Liver (tissue), 9 donors: ENCODE results near the gene ETS1. TPM values are rescaled to one million over a fixed set of nuclear protein-coding genes. Genes with fewer than 3 reads are reported as not detected.

Experiments used
- DNase-seq: peaks from one replicate; pipeline ENCODE4 v3.0.0-alpha.2; 2017; ENCODE audit warnings: low spot score
- H3K27ac ChIP-seq, 2 donors: one replicate each; pipeline ENCODE4 v1.7.0; 2013; ENCODE audit warnings: inconsistent platforms in 2 of 2, low read length in 2 of 2, control low read depth in 1 of 2, low read depth in 1 of 2, mild to moderate bottlenecking in 1 of 2
- H3K27me3 ChIP-seq, 4 donors: one replicate each; pipeline versions ENCODE4 v1.6.1 to v1.7.0; 2013; ENCODE audit warnings: low read length in 3 of 4, inconsistent platforms in 1 of 4, mild to moderate bottlenecking in 1 of 4, moderate library complexity in 1 of 4; ENCODE audit not compliant: control insufficient read depth in 4 of 4, insufficient read depth in 4 of 4
- H3K36me3 ChIP-seq, 4 donors: one replicate each; pipeline versions ENCODE4 v1.6.1 to v1.7.0; 2013; ENCODE audit warnings: low read length in 3 of 4, mild to moderate bottlenecking in 3 of 4, low read depth in 1 of 4, moderate library complexity in 1 of 4; ENCODE audit not compliant: control insufficient read depth in 4 of 4, insufficient read depth in 3 of 4
- H3K4me1 ChIP-seq, 4 donors: one replicate each; pipeline versions ENCODE4 v1.6.1 to v1.7.0; 2013; ENCODE audit warnings: low read length in 3 of 4, mild to moderate bottlenecking in 3 of 4, moderate library complexity in 1 of 4; ENCODE audit not compliant: control insufficient read depth in 4 of 4, insufficient read depth in 4 of 4
- H3K4me3 ChIP-seq, 3 donors: one replicate each; pipeline versions ENCODE4 v1.6.1 to v1.7.0; 2013; ENCODE audit warnings: low read length in 3 of 3, control low read depth in 1 of 3, low read depth in 1 of 3, mild to moderate bottlenecking in 1 of 3
- H3K9ac ChIP-seq, 2 donors: one replicate each; pipeline ENCODE4 v1.7.0; 2013; ENCODE audit warnings: low read length in 2 of 2, mild to moderate bottlenecking in 2 of 2, moderate library complexity in 2 of 2, control low read depth in 1 of 2, low read depth in 1 of 2
- H3K9me3 ChIP-seq, 4 donors: one replicate each; pipeline versions ENCODE4 v1.6.1 to v1.7.0; 2013; ENCODE audit warnings: low read length in 3 of 4; ENCODE audit not compliant: control insufficient read depth in 4 of 4
- ATF3 ChIP-seq: IDR thresholded peaks from 2 replicates; pipeline ENCODE4 v1.6.1; 2016; ENCODE audit warnings: antibody characterized with exemption
- CTCF ChIP-seq: fragments of 150-350 bp; IDR thresholded peaks from 2 replicates; pipeline ENCODE4 v1.5.1; 2017; ENCODE audit warnings: improper control_type of control experiment, low read depth, low read length; ENCODE audit not compliant: missing input control
- FOXA1 ChIP-seq: IDR thresholded peaks from 2 replicates; pipeline ENCODE4 v1.6.1; 2016; ENCODE audit warnings: antibody characterized with exemption
- GABPA ChIP-seq, 2 donors: IDR thresholded peaks in 1 of 2; conservative IDR thresholded peaks in 1 of 2; 2 replicates each; pipeline ENCODE4 v1.6.1; 2016; ENCODE audit warnings: antibody characterized with exemption in 2 of 2, mild to moderate bottlenecking in 1 of 2, moderate library complexity in 1 of 2
- HNF4G ChIP-seq: IDR thresholded peaks from 2 replicates; pipeline ENCODE4 v1.6.1; 2016; ENCODE audit warnings: antibody characterized with exemption
- JUND ChIP-seq, 2 donors: IDR thresholded peaks; 2 replicates each; pipeline ENCODE4 v1.6.1; 2016; ENCODE audit warnings: antibody characterized with exemption in 2 of 2
- MAX ChIP-seq: IDR thresholded peaks from 2 replicates; pipeline ENCODE4 v1.6.1; 2016; ENCODE audit warnings: antibody characterized with exemption
- NR2F2 ChIP-seq: IDR thresholded peaks from 2 replicates; pipeline ENCODE4 v1.6.1; 2016; ENCODE audit warnings: antibody characterized with exemption
- RAD21 ChIP-seq, 2 donors: IDR thresholded peaks; 2 replicates each; pipeline ENCODE4 v1.6.1; 2016; ENCODE audit warnings: antibody characterized with exemption in 2 of 2, mild to moderate bottlenecking in 2 of 2
- REST ChIP-seq: IDR thresholded peaks from 2 replicates; pipeline ENCODE4 v1.6.1; 2016; ENCODE audit warnings: antibody characterized with exemption, mild to moderate bottlenecking
- RXRA ChIP-seq, 2 donors: IDR thresholded peaks; 2 replicates each; pipeline ENCODE4 v1.6.1; 2017 to 2018; ENCODE audit warnings: antibody characterized with exemption in 2 of 2, mild to moderate bottlenecking in 1 of 2
- SP1 ChIP-seq: IDR thresholded peaks from 2 replicates; pipeline ENCODE4 v1.6.1; 2018; ENCODE audit warnings: antibody characterized with exemption, mild to moderate bottlenecking
- ZBTB33 ChIP-seq: IDR thresholded peaks from 2 replicates; pipeline ENCODE4 v1.6.1; 2016; ENCODE audit warnings: antibody characterized with exemption
- WGBS: extraction: QIAGEN DNeasy Blood & Tissue Kit; methylation state at CpG from one replicate; pipeline ENCODE4 v1.1.7; 2013; 5-methylcytosine and 5-hydroxymethylcytosine counted together
- polyA plus RNA-seq, 2 donors: library from polyadenylated mRNA; stranded (reverse) in 1 of 2; unstranded in 1 of 2; fragments of 200-250 nt in 1 of 2; fragments of >200 nt in 1 of 2; fragmentation: Nextera tagmentation in 1 of 2; extraction: Ambion mirVana in 1 of 2; gene quantifications; one replicate each; pipeline versions ENCODE4 v1.2.1 to v1.2.3, GENCODE V29; 2013 to 2015
- total RNA-seq, 2 donors: library from RNA; depleted of rRNA; stranded (reverse); fragments of >200 nt; gene quantifications; one replicate each; pipeline ENCODE4 v1.2.3, GENCODE V29; 2014
- donor health status: healthy.
- donor health status: healthy.
- donor health status: healthy.
- donor health status: healthy.
- donor health status: healthy.

Gene ETS1
- total and polyA plus RNA-seq, 4 donors, result 4.8 to 30.0 (median 20.3) TPM

GRCh38 chr11:128501632-128502549 lies 85.5 kb downstream of the ETS1 start (continued):
- no peak for TF ChIP-seq REST

- peaks cover 7 to 47% (median 30%) of the 10 kb centered on the region in 4 donors for H3K4me1 ChIP-seq
- no peak overlapping the region for H3K4me3 ChIP-seq
- no peaks in the 10 kb centered on the region for H3K27me3 ChIP-seq
- no peaks in the 10 kb centered on the region for H3K9me3 ChIP-seq
- H3K27ac ChIP-seq, result peak overlapping the region in 1 of 2 donors; percentile 24
- no peaks in the 10 kb centered on the region for H3K36me3 ChIP-seq
- WGBS, result 67% methylated on average over 4 of the region's 4 CpGs
- H3K9ac ChIP-seq, result no peak overlapping the region
- TF ChIP-seq RXRA (IDR thresholded peaks at IDR 0.05) (no peak), CTCF (no peak), FOXA1 (no peak), ZBTB33 (no peak), RAD21 (IDR thresholded peaks at IDR 0.05) (no peak), JUND (IDR thresholded peaks at IDR 0.05) (no peak), MAX (no peak), NR2F2 (no peak), HNF4G (no peak), GABPA (IDR thresholded peaks at IDR 0.05 in 1 of 2, conservative IDR thresholded peaks at IDR 0.05 in 1 of 2) (no peak), ATF3 (no peak), SP1 (no peak)
- no peak for DNase-seq
Measured at GRCh38 chr11:128501008-128501407, 86.3 kb downstream of the ETS1 start.
